Measurements from ENCODE around the gene BHLHE41. TPM values are rescaled to one million over a fixed set of nuclear protein-coding genes. Genes with fewer than 3 reads are reported as not detected.

The BHLHE41 gene
- total and polyA plus RNA-seq, 9 of the 15 experiments (the other 6 are each of a cell fraction or from before 2014, with no cell fraction given): not detected

DNA sequence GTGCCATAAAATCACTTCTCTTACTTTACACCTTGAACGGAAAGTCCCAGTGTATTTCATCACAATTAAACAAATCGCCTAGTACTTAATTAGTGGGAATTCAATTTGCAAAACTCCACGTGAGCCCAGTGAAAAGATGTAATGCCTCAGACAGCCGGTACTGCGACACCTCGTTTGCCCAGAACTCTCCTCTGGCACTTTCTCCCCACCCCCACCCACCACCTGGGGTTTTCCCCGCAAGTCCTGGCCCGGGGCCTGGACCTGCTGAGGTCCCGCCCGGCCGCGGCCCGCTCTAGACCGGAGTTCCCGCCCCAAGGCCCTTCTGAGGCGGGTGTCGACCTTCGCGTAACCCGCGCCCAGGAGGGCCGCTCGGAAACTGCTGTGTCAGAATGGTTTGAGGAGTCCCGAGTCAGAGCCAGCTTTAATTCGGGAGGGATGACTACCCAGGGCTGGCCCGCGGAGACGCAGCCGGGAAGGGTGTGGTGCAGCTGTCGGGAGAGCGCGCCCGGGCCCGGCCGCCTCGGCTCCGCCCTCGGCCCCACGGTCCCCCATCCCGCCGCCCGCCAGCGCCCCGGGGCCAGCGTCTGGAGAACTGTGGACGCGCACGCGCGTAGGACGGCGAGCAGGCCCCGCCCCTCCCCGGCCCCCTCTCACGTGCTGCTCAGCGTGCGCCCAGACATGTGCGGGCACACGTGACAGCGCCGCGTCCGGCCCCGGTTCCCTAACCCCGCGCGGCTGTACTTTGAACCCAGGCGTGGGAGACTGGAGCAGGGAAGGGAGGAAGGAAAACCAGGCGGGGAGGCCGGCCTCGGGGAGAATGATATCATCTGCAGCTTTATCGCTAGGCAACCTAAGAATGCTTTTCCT, 10.8 kb downstream of the BHLHE41 start (continued):
- TF ChIP-seq ETV6 (IDR thresholded peaks at IDR 0.05; ENCODE audit: borderline replicate concordance in 1 of 2, low read depth in 2 of 2, low read length in 1 of 2) (no peak), ETV6 (CRISPR knock-in tag; IDR thresholded peaks at IDR 0.05; ENCODE audit: borderline replicate concordance) (peak; percentile 89; the same call in 1 of the 2 replicates), ILF3 (IDR thresholded peaks at IDR 0.05; ENCODE audit: borderline replicate concordance) (no peak), ZMIZ1 (IDR thresholded peaks at IDR 0.05; ENCODE audit: low read depth in 2 of 2, low read length in 2 of 2) (no peak), PCBP1 (IDR thresholded peaks at IDR 0.05; ENCODE audit: low read depth, low read length, poor library complexity, severe bottlenecking) (no peak), ARID2 (IDR thresholded peaks at IDR 0.05) (no peak), NFE2L1 (tag; IDR thresholded peaks at IDR 0.05; ENCODE audit: borderline replicate concordance, low read depth) (no peak), BHLHE40 (IDR thresholded peaks at IDR 0.05; ENCODE audit: low read length) (peak; percentile 98), PREB (CRISPR knock-in tag; IDR thresholded peaks at IDR 0.05) (no peak), ZNF717 (CRISPR knock-in tag; IDR thresholded peaks at IDR 0.05) (no peak), ELF4 (CRISPR knock-in tag; IDR thresholded peaks at IDR 0.05) (no peak), KLF6 (CRISPR knock-in tag; IDR thresholded peaks at IDR 0.05; ENCODE audit: borderline replicate concordance) (no peak), LEF1 (IDR thresholded peaks at IDR 0.05) (peak; percentile 73; the same call in 1 of the 2 replicates), ZBTB34 (CRISPR knock-in tag; IDR thresholded peaks at IDR 0.05) (no peak), ZNF274 (IDR thresholded peaks at IDR 0.05; ENCODE audit: borderline replicate concordance, low read depth, low read length) (no peak), HOMEZ (CRISPR knock-in tag; IDR thresholded peaks at IDR 0.05) (no peak)
- TF ChIP-seq, protein P1, sequence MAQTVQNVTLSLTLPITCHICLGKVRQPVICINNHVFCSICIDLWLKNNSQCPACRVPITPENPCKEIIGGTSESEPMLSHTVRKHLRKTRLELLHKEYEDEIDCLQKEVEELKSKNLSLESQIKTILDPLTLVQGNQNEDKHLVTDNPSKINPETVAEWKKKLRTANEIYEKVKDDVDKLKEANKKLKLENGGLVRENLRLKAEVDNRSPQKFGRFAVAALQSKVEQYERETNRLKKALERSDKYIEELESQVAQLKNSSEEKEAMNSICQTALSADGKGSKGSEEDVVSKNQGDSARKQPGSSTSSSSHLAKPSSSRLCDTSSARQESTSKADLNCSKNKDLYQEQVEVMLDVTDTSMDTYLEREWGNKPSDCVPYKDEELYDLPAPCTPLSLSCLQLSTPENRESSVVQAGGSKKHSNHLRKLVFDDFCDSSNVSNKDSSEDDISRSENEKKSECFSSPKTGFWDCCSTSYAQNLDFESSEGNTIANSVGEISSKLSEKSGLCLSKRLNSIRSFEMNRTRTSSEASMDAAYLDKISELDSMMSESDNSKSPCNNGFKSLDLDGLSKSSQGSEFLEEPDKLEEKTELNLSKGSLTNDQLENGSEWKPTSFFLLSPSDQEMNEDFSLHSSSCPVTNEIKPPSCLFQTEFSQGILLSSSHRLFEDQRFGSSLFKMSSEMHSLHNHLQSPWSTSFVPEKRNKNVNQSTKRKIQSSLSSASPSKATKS (CRISPR knock-in tag; IDR thresholded peaks at IDR 0.05): no peak

Measured in K562 (cell line).